Neural progenitor cell (in vitro differentiated cells): ENCODE measurements around the gene GPR84.

Experiments
- CTCF ChIP-seq: fragments of 200-600 bp; sonication (generic); IDR thresholded peaks from 2 replicates; pipeline ENCODE4 v1.5.1; 2017; ENCODE audit warnings: antibody characterized with exemption, mild to moderate bottlenecking
- EZH2 ChIP-seq: fragments of 200-600 bp; sonication (generic); IDR thresholded peaks from 2 replicates; pipeline ENCODE4 v1.6.1; 2017; ENCODE audit warnings: antibody characterized with exemption, mild to moderate bottlenecking, moderate library complexity

- no peak for TF ChIP-seq EZH2
- no peak for TF ChIP-seq CTCF
These were observed 25.5 kb downstream of the GPR84 start for GRCh38 chr12:54338698-54339296.
